GM12864 (cell line): ENCODE data around the gene TMEM26.

ENCODE experiments used
- DNase-seq: peaks from one replicate; pipeline ENCODE4 v3.0.0-alpha.2; 2011; ENCODE audit warnings: low read depth
- H3K4me3 ChIP-seq: 2 replicates; pipeline ENCODE4 v1.5.1; 2011; ENCODE audit warnings: mild to moderate bottlenecking, low read depth, low read length, control low read depth
- CTCF ChIP-seq: IDR thresholded peaks from 2 replicates; pipeline ENCODE4 v1.5.1; 2011; ENCODE audit warnings: low read depth, mild to moderate bottlenecking, moderate library complexity, low read length, control low read depth, inconsistent platforms; ENCODE audit errors: missing control alignments

The TMEM26 gene

GRCh38 chr10:61452655-61453641, at the start of gene TMEM26:
Gene TMEM26, minus strand, starts transcription at chr10:61453381. Its CDS starts 300 bp downstream, at chr10:61453081.
- TF ChIP-seq CTCF: no peak
- DNase-seq: no peak
- no peak within 1 kb of the TSS for H3K4me3 ChIP-seq

GRCh38 chr10:61500460-61500859, 47.3 kb upstream of the TMEM26 start:
- DNase-seq: no peak
- H3K4me3 ChIP-seq: no peak overlapping the region
- no peak for TF ChIP-seq CTCF

- DNase-seq: no peak
- no peak overlapping the region for H3K4me3 ChIP-seq
- TF ChIP-seq CTCF: no peak
Measured at GRCh38 chr10:61492364-61492995, 39.3 kb upstream of the TMEM26 start.

GRCh38 chr10:61487506-61487905, 34.3 kb upstream of the TMEM26 start:
- TF ChIP-seq CTCF: no peak
- no peak for DNase-seq
- no peak overlapping the region for H3K4me3 ChIP-seq

- DNase-seq: no peak
- TF ChIP-seq CTCF: no peak
Measured at GRCh38 chr10:61486738-61487396, 33.7 kb upstream of the TMEM26 start.

GRCh38 chr10:61486251-61486650, 33.1 kb upstream of the TMEM26 start:
- TF ChIP-seq CTCF: no peak
- no peak overlapping the region for H3K4me3 ChIP-seq
- no peak for DNase-seq

More at GRCh38 chr10:61486738-61487396, 33.7 kb upstream of the TMEM26 start:
- H3K4me3 ChIP-seq: no peak overlapping the region
